ENCODE measurements around the gene ATXN7L2. TPM values are rescaled to one million over a fixed set of nuclear protein-coding genes. Genes with fewer than 3 reads are reported as not detected.

The ATXN7L2 gene
- total and polyA plus RNA-seq, 4 donors: 0.61 to 1.7 (median 1.3) TPM

DNA sequence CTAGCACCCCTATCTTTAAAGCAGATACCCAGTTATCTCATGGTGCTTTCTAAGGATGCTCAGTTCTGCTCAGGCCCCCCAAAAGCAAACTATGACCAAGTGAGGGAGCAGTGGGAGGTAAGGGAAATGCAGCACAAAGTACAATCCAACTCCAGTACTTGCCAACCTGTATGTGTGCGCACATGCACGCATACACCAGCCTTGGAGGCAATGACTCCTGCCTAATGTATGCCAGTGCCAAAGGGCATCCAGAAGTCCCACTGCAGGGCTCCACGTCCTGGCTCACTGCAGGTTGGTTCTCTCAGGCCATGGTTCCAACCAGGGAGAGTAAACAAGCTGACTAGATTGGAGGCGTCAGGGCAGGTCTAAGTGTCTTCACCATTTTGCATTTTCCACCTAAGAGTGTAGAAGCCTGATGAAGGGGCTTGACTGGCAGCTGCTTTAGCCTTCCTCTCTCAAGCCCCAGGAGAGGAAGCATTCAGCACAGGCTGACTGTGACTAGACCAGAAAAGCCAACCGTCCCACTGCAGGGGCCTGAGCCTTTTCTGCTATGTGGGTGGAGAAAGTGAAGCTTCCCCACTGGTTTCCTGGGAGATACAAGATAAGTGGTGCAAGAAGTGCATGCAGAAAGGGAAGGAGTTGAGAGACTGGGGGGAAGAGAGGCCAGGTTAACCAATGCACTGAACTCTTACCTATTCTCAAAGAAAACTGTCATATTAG lies 18.1 kb downstream of the ATXN7L2 start (continued):
- TF ChIP-seq, protein P1, sequence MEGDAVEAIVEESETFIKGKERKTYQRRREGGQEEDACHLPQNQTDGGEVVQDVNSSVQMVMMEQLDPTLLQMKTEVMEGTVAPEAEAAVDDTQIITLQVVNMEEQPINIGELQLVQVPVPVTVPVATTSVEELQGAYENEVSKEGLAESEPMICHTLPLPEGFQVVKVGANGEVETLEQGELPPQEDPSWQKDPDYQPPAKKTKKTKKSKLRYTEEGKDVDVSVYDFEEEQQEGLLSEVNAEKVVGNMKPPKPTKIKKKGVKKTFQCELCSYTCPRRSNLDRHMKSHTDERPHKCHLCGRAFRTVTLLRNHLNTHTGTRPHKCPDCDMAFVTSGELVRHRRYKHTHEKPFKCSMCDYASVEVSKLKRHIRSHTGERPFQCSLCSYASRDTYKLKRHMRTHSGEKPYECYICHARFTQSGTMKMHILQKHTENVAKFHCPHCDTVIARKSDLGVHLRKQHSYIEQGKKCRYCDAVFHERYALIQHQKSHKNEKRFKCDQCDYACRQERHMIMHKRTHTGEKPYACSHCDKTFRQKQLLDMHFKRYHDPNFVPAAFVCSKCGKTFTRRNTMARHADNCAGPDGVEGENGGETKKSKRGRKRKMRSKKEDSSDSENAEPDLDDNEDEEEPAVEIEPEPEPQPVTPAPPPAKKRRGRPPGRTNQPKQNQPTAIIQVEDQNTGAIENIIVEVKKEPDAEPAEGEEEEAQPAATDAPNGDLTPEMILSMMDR (IDR thresholded peaks at IDR 0.05; ENCODE audit: low read depth, low read length, missing input control): no peak

DNA sequence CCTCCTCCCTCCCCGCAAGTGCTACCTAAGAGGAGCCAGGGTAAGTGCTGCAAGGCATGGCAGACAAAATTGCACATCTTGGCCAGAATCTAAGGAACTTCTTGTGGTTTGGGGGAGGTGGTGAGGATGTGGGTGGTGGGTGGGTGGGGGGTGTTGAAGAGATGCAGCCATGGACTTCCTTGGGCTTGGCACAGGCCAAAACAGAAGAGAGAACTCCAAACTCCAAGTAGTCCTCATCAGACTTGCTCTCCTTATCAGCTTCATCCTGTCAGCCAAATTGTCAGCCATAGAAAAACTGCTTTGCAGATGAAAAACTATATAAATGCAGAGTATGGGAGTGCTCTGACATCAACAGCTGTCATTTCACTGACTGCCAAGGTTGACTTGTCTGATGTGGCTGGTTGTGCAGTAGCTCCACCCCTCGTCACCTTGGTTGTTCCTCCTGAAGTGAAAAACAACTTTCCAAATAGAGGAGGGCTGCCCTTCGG lies 18.7 kb downstream of the ATXN7L2 start:
- no peaks in the 10 kb centered on the region for H3K4me1 ChIP-seq (ENCODE audit: control insufficient read depth in 4 of 4, insufficient read depth in 4 of 4, low read length in 3 of 4)
- no peaks in the 10 kb centered on the region for H3K27me3 ChIP-seq (ENCODE audit: control insufficient read depth in 4 of 4, insufficient read depth in 4 of 4, low read length in 3 of 4)
- H3K9ac ChIP-seq (ENCODE audit: low read depth in 1 of 2, low read length in 2 of 2): no peak overlapping the region
- H3K36me3 ChIP-seq (ENCODE audit: control insufficient read depth in 4 of 4, insufficient read depth in 3 of 4, low read depth in 1 of 4, low read length in 3 of 4): peaks cover 0 to 3% (median 2%) of the 10 kb centered on the region in 4 donors
- no peak for DNase-seq (ENCODE audit: low spot score)
- H3K4me3 ChIP-seq (ENCODE audit: low read depth in 1 of 3, low read length in 3 of 3): no peak overlapping the region
- no peak overlapping the region for H3K27ac ChIP-seq (ENCODE audit: low read depth in 1 of 2, low read length in 2 of 2)
- TF ChIP-seq RXRA (IDR thresholded peaks at IDR 0.05): no peak
- no peak for TF ChIP-seq JUND (IDR thresholded peaks at IDR 0.05)
- TF ChIP-seq HNF4A (conservative IDR thresholded peaks at IDR 0.05): no peak
- TF ChIP-seq FOXA1 (IDR thresholded peaks at IDR 0.05): no peak
- TF ChIP-seq, protein P2, sequence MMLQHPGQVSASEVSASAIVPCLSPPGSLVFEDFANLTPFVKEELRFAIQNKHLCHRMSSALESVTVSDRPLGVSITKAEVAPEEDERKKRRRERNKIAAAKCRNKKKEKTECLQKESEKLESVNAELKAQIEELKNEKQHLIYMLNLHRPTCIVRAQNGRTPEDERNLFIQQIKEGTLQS (IDR thresholded peaks at IDR 0.05): no peak
- no peak for TF ChIP-seq RAD21 (IDR thresholded peaks at IDR 0.05)
- TF ChIP-seq SP1 (IDR thresholded peaks at IDR 0.05): no peak
- H3K9me3 ChIP-seq (ENCODE audit: control insufficient read depth in 4 of 4, low read length in 3 of 4): no peaks in the 10 kb centered on the region
- WGBS: 86% methylated on average over 3 of the region's 3 CpGs

DNA sequence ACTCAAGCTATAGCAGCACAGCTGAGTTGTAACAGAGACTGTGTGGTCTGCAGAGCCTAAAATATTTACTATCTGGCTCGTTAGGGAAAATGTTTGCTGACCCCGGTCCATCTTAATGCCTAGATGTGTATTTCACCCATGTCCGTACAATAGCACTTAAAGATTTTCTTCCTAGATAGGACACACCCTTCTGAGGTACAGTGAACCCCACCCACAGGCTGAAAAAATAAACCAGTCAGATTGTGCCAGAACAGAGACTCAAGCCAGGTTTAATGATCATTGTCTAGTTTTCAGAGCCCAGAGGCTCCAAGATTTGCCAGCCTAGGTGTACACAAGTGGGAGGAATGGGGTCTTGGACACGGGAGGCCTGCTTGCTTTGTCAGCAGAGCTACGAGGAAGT lies 20.2 kb downstream of the ATXN7L2 start:
- 77% methylated on average over 5 of the region's 5 CpGs for WGBS
- Histone ChIP-seq H3K9me3 (ENCODE audit: control insufficient read depth in 4 of 4, low read length in 3 of 4) (no peaks in the 10 kb centered on the region), H3K27me3 (ENCODE audit: control insufficient read depth in 4 of 4, insufficient read depth in 4 of 4, low read length in 3 of 4) (no peaks in the 10 kb centered on the region), H3K9ac (ENCODE audit: low read depth in 1 of 2, low read length in 2 of 2) (no peak overlapping the region), H3K36me3 (ENCODE audit: control insufficient read depth in 4 of 4, insufficient read depth in 3 of 4, low read depth in 1 of 4, low read length in 3 of 4) (peaks cover 0 to 2% (median 0%) of the 10 kb centered on the region in 4 donors), H3K4me1 (ENCODE audit: control insufficient read depth in 4 of 4, insufficient read depth in 4 of 4, low read length in 3 of 4) (peaks cover 0 to 6% (median 3%) of the 10 kb centered on the region in 4 donors), H3K27ac (ENCODE audit: low read depth in 1 of 2, low read length in 2 of 2) (no peak overlapping the region), H3K4me3 (ENCODE audit: low read depth in 1 of 3, low read length in 3 of 3) (no peak overlapping the region)
- DNase-seq (ENCODE audit: low spot score): no peak
- TF ChIP-seq FOXA1 (IDR thresholded peaks at IDR 0.05): no peak
- TF ChIP-seq, protein P1 (IDR thresholded peaks at IDR 0.05; ENCODE audit: low read depth, low read length, missing input control): no peak
- no peak for TF ChIP-seq SP1 (IDR thresholded peaks at IDR 0.05)
- TF ChIP-seq RXRA (IDR thresholded peaks at IDR 0.05): no peak
- TF ChIP-seq TAF1 (conservative IDR thresholded peaks at IDR 0.05): no peak
- TF ChIP-seq GABPA (IDR thresholded peaks at IDR 0.05 in 1 of 2, conservative IDR thresholded peaks at IDR 0.05 in 1 of 2): no peak

All from liver (tissue), 9 donors.